GM19438 (cell line): ENCODE data around the gene KIF5A.

Source experiments
- ATAC-seq: cut with Tn5 transposase; IDR thresholded peaks from one replicate; pipeline ENCODE4 v1.9.1; 2021; ENCODE audit warnings: low read depth; ENCODE audit not compliant: unreplicated experiment

KIF5A gene

DNA sequence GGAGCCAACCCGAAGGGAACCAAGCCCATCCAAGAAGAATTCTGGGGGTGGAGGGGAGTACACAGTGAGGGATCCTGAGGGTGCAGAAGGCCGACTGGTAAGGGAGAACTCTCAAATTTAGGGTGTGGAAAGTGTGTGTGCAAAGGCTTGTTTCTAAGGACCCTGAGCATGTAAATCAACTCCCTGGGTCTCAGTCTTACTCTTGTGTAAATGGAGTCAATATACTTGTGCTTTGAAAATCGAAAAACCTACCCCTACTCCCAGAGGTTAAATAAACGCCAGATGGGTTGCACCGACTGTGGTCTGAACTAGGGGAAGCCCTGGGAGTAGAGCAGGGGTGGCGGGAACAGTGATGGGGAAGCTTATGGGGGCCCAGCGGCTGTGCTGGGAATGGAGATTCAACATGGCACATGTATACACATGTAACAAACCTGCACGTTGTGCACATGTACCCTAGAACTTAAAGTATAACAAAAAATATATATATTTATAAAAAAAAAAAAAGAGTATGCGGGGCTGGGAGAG is 77.1 kb downstream of the KIF5A start:
- no peak for ATAC-seq

GRCh38 chr12:57627501-57628279 is 77.8 kb downstream of the KIF5A start:
- ATAC-seq, result no peak

DNA sequence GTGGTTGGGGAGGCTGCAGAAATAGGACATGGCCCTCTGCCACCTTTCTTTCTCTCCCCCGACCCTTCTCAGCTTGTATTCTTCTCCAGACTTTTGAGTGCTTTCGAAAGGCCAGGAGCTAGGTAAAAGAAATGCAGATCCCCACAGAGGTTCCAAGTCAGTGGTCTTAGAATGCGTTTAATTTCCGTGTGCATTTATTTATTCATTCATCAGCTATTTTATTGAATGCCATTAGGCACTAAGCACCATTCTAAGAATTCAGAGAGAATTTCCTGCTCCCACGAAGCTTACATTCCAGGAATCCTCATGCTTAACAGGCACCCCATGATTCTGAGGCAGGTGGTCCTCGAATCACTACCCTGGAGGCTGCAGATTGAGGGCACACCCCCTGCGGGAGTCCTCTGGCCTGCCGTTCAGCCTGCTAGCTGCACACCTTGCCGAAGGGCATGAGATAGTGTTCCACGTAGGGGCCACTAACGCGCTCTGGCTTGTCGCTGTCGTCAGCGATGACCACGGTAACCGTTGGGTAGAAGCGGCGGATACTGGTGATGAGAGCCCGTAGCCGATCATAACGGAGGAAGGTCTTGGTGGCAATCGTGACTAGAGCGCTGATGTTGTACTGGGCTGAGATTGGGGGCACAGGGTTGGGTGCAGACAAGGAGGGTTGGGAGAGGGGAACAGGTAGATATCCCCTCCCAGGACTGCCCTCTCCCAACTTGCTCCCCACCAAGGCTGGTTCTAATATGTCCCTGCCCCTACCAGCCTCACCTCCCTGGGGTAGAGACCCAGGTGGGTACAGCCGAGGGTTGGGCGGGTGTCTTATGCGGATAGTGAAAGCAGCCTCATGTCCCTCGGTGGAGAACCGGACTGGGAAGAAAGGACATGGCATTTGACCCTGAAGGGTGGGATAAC is 78.7 kb downstream of the KIF5A start:
- no peak for ATAC-seq

GRCh38 chr12:57629897-57630471 is 80.1 kb downstream of the KIF5A start:
- ATAC-seq, result no peak

DNA sequence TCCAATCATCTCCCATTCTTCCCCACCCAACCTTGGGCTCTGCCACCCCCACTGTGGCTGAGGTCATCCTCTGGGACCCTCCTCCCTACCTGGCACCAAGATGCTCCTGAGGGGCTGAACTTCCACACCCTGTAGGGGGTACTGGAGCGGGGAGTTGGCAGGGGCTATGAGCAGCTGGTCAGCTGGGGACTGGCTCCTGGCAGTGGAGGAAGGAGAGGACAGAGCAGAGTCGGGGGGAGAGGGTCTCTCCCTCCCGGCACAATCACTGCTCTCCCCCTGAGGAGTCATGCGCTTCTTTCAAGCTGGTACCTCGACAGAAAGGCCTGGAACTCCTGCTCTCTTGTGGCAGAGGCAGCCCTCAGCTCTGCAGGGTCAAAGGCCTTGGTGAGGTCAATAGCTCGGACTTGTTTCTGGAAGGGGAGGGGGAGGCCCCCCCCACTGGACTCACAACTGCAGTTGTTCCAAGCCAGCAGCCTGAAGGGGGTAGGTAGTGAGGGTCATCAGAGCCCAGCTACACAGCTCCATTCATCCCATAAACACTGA is 81.1 kb downstream of the KIF5A start:
- ATAC-seq, result no peak

- ATAC-seq, result no peak
Observed at GRCh38 chr12:57631566-57632072, 81.8 kb downstream of the KIF5A start.

- ATAC-seq, result peak; percentile 15
Observed at GRCh38 chr12:57632073-57632957, 82.5 kb downstream of the KIF5A start.

- ATAC-seq, result peak; percentile 90
Observed at GRCh38 chr12:57632958-57633840, 83.4 kb downstream of the KIF5A start, which contains the start of gene B4GALNT1. Gene B4GALNT1, minus strand, starts transcription at chr12:57633201. Its CDS starts 1,069 bp downstream, at chr12:57632132.
